ENCODE results near the gene TIMP3. TPM values are rescaled to one million over a fixed set of nuclear protein-coding genes. Genes with fewer than 3 reads are reported as not detected.
A peak's percentile ranks its signal among the peaks of the same experiment; 100 is the strongest.

TIMP3 gene
- total and polyA plus RNA-seq, 3 donors from 2014 or later, result 200 to 214 (median 201) TPM

DNA sequence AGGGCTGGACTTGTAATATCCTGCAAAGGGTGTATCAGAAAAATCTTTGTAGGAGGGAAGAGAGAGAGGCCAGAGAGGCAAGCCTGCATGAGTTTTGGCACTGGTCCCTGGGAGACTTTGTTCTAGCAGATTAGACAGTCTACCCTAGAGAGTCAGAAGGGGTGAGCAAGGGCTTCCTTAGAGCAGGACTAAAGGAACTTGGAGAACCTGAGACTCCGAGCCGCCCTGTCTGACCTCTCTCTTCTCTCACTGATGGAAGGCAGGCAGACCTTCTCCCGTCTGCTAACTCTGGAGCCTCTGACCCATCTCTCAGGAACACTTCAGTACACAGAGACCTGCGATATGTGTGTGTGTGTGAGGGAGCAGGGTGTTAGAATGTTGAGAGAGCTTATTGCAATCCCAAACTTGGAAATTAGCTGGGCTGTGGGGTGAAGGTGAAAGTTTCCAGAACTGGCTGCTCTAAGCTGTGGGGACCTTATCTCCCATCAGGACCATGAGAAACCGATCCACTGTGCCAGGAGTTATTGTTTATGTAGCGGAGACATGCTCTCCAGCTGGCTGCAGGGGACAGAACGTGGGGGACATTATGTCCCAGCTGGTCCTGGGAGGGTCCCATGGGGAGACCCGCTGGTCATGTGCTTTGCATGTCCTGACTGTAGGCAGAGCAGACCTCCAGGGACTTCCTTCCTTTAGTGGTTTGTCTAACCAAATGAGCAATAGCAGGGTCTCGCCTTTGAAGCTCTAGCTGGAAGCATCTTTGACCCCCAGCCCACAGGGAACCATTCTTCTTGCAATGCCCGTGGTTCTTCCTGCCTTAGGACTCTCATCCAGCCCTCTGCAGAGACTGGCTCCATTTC lies 51.1 kb downstream of the TIMP3 start:
- peak overlapping the region in 1 of 2 donors; percentile 84 for H3K27ac ChIP-seq
- TF ChIP-seq, protein P1, sequence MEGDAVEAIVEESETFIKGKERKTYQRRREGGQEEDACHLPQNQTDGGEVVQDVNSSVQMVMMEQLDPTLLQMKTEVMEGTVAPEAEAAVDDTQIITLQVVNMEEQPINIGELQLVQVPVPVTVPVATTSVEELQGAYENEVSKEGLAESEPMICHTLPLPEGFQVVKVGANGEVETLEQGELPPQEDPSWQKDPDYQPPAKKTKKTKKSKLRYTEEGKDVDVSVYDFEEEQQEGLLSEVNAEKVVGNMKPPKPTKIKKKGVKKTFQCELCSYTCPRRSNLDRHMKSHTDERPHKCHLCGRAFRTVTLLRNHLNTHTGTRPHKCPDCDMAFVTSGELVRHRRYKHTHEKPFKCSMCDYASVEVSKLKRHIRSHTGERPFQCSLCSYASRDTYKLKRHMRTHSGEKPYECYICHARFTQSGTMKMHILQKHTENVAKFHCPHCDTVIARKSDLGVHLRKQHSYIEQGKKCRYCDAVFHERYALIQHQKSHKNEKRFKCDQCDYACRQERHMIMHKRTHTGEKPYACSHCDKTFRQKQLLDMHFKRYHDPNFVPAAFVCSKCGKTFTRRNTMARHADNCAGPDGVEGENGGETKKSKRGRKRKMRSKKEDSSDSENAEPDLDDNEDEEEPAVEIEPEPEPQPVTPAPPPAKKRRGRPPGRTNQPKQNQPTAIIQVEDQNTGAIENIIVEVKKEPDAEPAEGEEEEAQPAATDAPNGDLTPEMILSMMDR (IDR thresholded peaks at IDR 0.05), result no peak
- TF ChIP-seq POLR2A (IDR thresholded peaks at IDR 0.05), result no peak
- H3K4me3 ChIP-seq, result no peak overlapping the region
- WGBS, 2 donors, result 28 to 38% methylated on average over 6 to 10 of the region's 10 CpGs
- H3K27me3 ChIP-seq, result no peaks in the 10 kb centered on the region
- intact Hi-C loops (cut with DNase I; ENCODE audit: low total_unique reads), result loop anchor here (5.0 kb wide), 1 partner anchor 320 kb away; no protein-coding TSS in a partner anchor
- H3K36me3 ChIP-seq (ENCODE audit: low read depth, missing control alignments), result no peaks in the 10 kb centered on the region
- peaks cover 55% of the 10 kb centered on the region for H3K4me1 ChIP-seq
- H3K9me3 ChIP-seq, result no peaks in the 10 kb centered on the region
- DNase-seq, result peak; percentile 89

DNA sequence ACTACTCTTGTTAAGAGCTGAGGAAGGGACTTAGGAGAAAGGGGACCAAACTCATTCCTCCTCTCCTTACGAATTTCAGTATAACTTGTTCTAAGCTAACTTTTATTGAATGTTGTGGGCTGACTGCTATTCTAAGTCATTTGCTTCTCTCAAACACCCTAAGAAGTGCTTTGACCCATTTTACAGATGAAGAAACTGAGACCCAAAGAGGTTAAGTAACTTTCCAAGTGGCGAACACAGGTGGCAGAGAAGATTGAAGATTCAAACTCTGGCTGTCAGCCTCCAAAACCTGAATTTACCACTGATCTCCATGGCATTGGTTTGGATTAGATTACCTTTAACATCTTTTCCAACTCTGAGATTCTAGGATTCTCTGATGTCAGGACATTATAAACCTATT lies 52.2 kb downstream of the TIMP3 start:
- H3K36me3 ChIP-seq (ENCODE audit: low read depth, missing control alignments), result no peaks in the 10 kb centered on the region
- no peak overlapping the region for H3K4me3 ChIP-seq
- H3K27ac ChIP-seq, result no peak overlapping the region
- H3K9me3 ChIP-seq, result no peaks in the 10 kb centered on the region
- no peak for DNase-seq
- 91 to 94% methylated on average over 2 of the region's 2 CpGs for WGBS, 2 donors
- TF ChIP-seq, protein P1 (IDR thresholded peaks at IDR 0.05), result no peak
- TF ChIP-seq POLR2A (IDR thresholded peaks at IDR 0.05), result no peak
- H3K27me3 ChIP-seq, result no peaks in the 10 kb centered on the region
- intact Hi-C loops (cut with DNase I; ENCODE audit: low total_unique reads), result loop anchor here (5.0 kb wide), 1 partner anchor 321 kb away; no protein-coding TSS in a partner anchor
- H3K4me1 ChIP-seq, result peaks cover 55% of the 10 kb centered on the region

DNA sequence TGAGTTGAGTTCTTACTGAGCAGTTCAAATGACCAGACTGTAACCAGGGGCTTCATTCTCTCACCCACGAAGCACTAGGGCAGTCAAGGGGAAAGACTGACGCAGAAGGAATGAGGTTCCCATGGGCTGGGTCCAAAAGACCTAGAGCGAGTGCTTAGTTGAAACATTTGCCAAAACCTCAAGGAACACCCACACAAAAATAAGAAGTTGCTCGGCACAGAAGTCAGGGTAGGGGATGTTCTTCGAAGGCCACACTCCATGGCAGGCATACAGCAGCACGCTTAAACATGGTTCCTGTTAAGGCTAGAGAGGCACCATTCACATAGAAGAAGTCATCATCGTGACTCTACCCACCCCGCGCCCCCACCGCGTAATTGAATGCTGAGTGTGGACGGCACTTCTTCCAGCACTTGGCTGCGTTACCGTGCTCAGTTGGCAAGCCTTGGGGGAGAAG lies 52.9 kb downstream of the TIMP3 start:
- WGBS, 2 donors, result 49 to 66% methylated on average over 14 of the region's 14 CpGs
- Histone ChIP-seq H3K4me3 (no peak overlapping the region), H3K27me3 (no peaks in the 10 kb centered on the region), H3K9me3 (no peaks in the 10 kb centered on the region), H3K27ac (no peak overlapping the region), H3K36me3 (ENCODE audit: low read depth, missing control alignments) (no peaks in the 10 kb centered on the region), H3K4me1 (peaks cover 48% of the 10 kb centered on the region)
- intact Hi-C loops (cut with DNase I; ENCODE audit: low total_unique reads), result loop anchor here (5.0 kb wide), 1 partner anchor 322 kb away; no protein-coding TSS in a partner anchor
- peak; percentile 38 for DNase-seq
- no peak for TF ChIP-seq POLR2A (IDR thresholded peaks at IDR 0.05)
- TF ChIP-seq, protein P1 (IDR thresholded peaks at IDR 0.05), result no peak

- no peak for DNase-seq
- no peak for TF ChIP-seq POLR2A (IDR thresholded peaks at IDR 0.05)
- intact Hi-C loops (cut with DNase I; ENCODE audit: low total_unique reads), result no loop called here
- peaks cover 44% of the 10 kb centered on the region for H3K4me1 ChIP-seq
- no peaks in the 10 kb centered on the region for H3K27me3 ChIP-seq
- no peak overlapping the region for H3K27ac ChIP-seq
- no peaks in the 10 kb centered on the region for H3K36me3 ChIP-seq (ENCODE audit: low read depth, missing control alignments)
- no peaks in the 10 kb centered on the region for H3K9me3 ChIP-seq
- WGBS, 2 donors, result 88 to 92% methylated on average over 8 of the region's 8 CpGs
- H3K4me3 ChIP-seq, result no peak overlapping the region
Observed at GRCh38 chr22:32855045-32855756, 53.7 kb downstream of the TIMP3 start.

- TF ChIP-seq, protein P1 (IDR thresholded peaks at IDR 0.05), result no peak
- no peak for TF ChIP-seq POLR2A (IDR thresholded peaks at IDR 0.05)
- WGBS, 2 donors, result 87 to 100% methylated on average over 2 to 3 of the region's 3 CpGs
- Histone ChIP-seq H3K4me3 (no peak overlapping the region), H3K36me3 (ENCODE audit: low read depth, missing control alignments) (no peaks in the 10 kb centered on the region), H3K27me3 (no peaks in the 10 kb centered on the region), H3K4me1 (peaks cover 14% of the 10 kb centered on the region), H3K9me3 (no peaks in the 10 kb centered on the region), H3K27ac (no peak overlapping the region)
- intact Hi-C loops (cut with DNase I; ENCODE audit: low total_unique reads), result no loop called here
- no peak for DNase-seq
Observed at GRCh38 chr22:32858121-32858703, 56.7 kb downstream of the TIMP3 start.
